K562 (cell line): ENCODE data around the gene ADARB2. TPM values are rescaled to one million over a fixed set of nuclear protein-coding genes. Genes with fewer than 3 reads are reported as not detected.

Experiments used
- ATAC-seq: fragments of 200-7000 bp; cut with Tn5 transposase; 3 replicates; pipeline ENCODE4 v1.9.1; 2020; ENCODE audit warnings: moderate library complexity
- BruUV-seq: library from RNA; stranded (reverse); fragments of 400-500 nt; replicated peaks from 2 replicates; lab custom pipeline; 2021; lab: Mats Ljungman, UMichigan
- CTCF ChIA-PET: fragments of 300-600 bp; formaldehyde crosslinking; extraction: SDS; loops from one replicate; lab custom pipeline; 2021; ENCODE audit warnings: low intra/inter-chr PET ratio; lab: Yijun Ruan, JAX
- POLR2A ChIA-PET: fragments of 300-600, 350-650 bp; sonication (Branson Sonifier 250); formaldehyde crosslinking; extraction: SDS; loops from one replicate; lab custom pipeline; 2021; ENCODE audit warnings: antibody characterized with exemption, inconsistent platforms; lab: Yijun Ruan, JAX
- DNase-seq, 4 experiments: peaks; one replicate each; pipeline versions ENCODE4 v3.0.0 to v3.0.0-alpha.2; 2011 to 2018; ENCODE audit warnings: low spot score in 3 of 4, mixed read lengths in 3 of 4; ENCODE audit errors: extremely low read depth in 1 of 4
- FAIRE-seq: peaks from 2 replicates; lab custom pipeline; 2011; peaks lifted over from hg19 to GRCh38; lab: Jason Lieb, UNC
- H2AFZ ChIP-seq: 2 replicates; pipeline ENCODE4 v1.6.0; 2011; ENCODE audit warnings: low read depth, low read length, control low read depth, inconsistent platforms
- H3K27ac ChIP-seq: fragments of 200-600 bp; 3 replicates; pipeline ENCODE4 v1.8.0; 2011; ENCODE audit warnings: low read depth, mild to moderate bottlenecking, control low read depth, inconsistent platforms, low read length, moderate library complexity, mixed read lengths; ENCODE audit errors: extremely low read depth
- H3K27me3 ChIP-seq, 2 experiments: fragments of 300-600 bp in 1 of 2; 2 replicates in 1 of 2; 3 replicates in 1 of 2; pipeline versions ENCODE4 v1.6.0 to v1.8.0; 2011; ENCODE audit warnings: inconsistent platforms in 2 of 2, low read length in 2 of 2, mild to moderate bottlenecking in 1 of 2, mixed read lengths in 1 of 2, moderate library complexity in 1 of 2; ENCODE audit not compliant: control insufficient read depth in 2 of 2, insufficient read depth in 2 of 2
- H3K36me3 ChIP-seq: fragments of 300-600 bp; 3 replicates; pipeline ENCODE4 v1.8.0; 2011; ENCODE audit warnings: mild to moderate bottlenecking, low read length, inconsistent platforms; ENCODE audit not compliant: control insufficient read depth, insufficient read depth
- H3K4me1 ChIP-seq, 2 experiments: fragments of 200-600 bp in 1 of 2; replicated peaks in 1 of 2; 2 replicates in 1 of 2; 3 replicates in 1 of 2; pipeline versions ENCODE4 v1.5.1 to v1.8.0; 2011; ENCODE audit warnings: inconsistent platforms in 2 of 2, low read length in 2 of 2, mild to moderate bottlenecking in 1 of 2, mixed read lengths in 1 of 2, moderate library complexity in 1 of 2; ENCODE audit not compliant: control insufficient read depth in 2 of 2, insufficient read depth in 2 of 2
- H3K4me2 ChIP-seq: 2 replicates; pipeline ENCODE4 v1.6.1; 2011; ENCODE audit warnings: low read length, control low read depth, inconsistent platforms, mixed read lengths; ENCODE audit not compliant: insufficient read depth
- H3K4me3 ChIP-seq: fragments of 200-600 bp; sonication (generic), shearing (Covaris generic); 2 replicates; pipeline ENCODE4 v1.5.1; 2016; ENCODE audit warnings: control low read depth, inconsistent platforms
- H3K79me2 ChIP-seq: fragments of 200-600 bp; 3 replicates; pipeline ENCODE4 v1.8.0; 2011; ENCODE audit warnings: low read length, inconsistent platforms; ENCODE audit not compliant: control insufficient read depth, insufficient read depth
- H3K9ac ChIP-seq, 2 experiments: 2 replicates each; pipeline versions ENCODE4 v1.6.0 to v1.6.1; 2011; ENCODE audit warnings: low read depth in 2 of 2, low read length in 2 of 2, control low read depth in 1 of 2, inconsistent platforms in 1 of 2, mild to moderate bottlenecking in 1 of 2, mixed read lengths in 1 of 2; ENCODE audit not compliant: insufficient read depth in 1 of 2
- H3K9me1 ChIP-seq: one replicate; pipeline ENCODE4 v1.6.0; 2011; ENCODE audit warnings: inconsistent platforms, mild to moderate bottlenecking, low read length, moderate library complexity; ENCODE audit not compliant: control insufficient read depth, insufficient read depth
- H3K9me3 ChIP-seq: replicated peaks from 2 replicates; pipeline ENCODE4 v1.5.1; 2011; ENCODE audit warnings: low read depth, low read length, inconsistent platforms; ENCODE audit not compliant: control insufficient read depth, insufficient read depth
- H4K20me1 ChIP-seq: replicated peaks from 2 replicates; pipeline ENCODE4 v1.6.1; 2011; ENCODE audit warnings: low read length, inconsistent platforms, mixed read lengths; ENCODE audit not compliant: control insufficient read depth, insufficient read depth
- ARID1B ChIP-seq: fragments of 450-650 bp; IDR thresholded peaks from 2 replicates; pipeline ENCODE4 v1.6.1; 2016; ENCODE audit warnings: antibody characterized with exemption, mild to moderate bottlenecking, inconsistent platforms
- ASH1L ChIP-seq: fragments of 450-650 bp; IDR thresholded peaks from 2 replicates; pipeline ENCODE4 v1.6.1; 2018; ENCODE audit warnings: borderline replicate concordance, mild to moderate bottlenecking, low read depth; ENCODE audit not compliant: partially characterized antibody
- CHD2 ChIP-seq: IDR thresholded peaks from 2 replicates; pipeline ENCODE4 v1.6.1; 2011; ENCODE audit warnings: low read depth, low read length
- DIDO1 ChIP-seq: fragments of 450-650 bp; IDR thresholded peaks from 2 replicates; pipeline ENCODE4 v1.6.1; 2016; ENCODE audit warnings: low read depth, missing biosample characterization, missing genetic modification characterization
- E2F5 ChIP-seq: sonication (generic); formaldehyde crosslinking; IDR thresholded peaks from 2 replicates; pipeline ENCODE4 v1.8.0; 2022; ENCODE audit warnings: mild to moderate bottlenecking, missing genetic modification reagents
- EZH2 ChIP-seq: IDR thresholded peaks from 2 replicates; pipeline ENCODE4 v1.6.1; 2012; ENCODE audit warnings: low read depth, mild to moderate bottlenecking, inconsistent platforms, low read length, borderline replicate concordance
- L3MBTL2 ChIP-seq: fragments of 450-650 bp; IDR thresholded peaks from 2 replicates; pipeline ENCODE4 v1.6.1; 2016; ENCODE audit warnings: mild to moderate bottlenecking, moderate library complexity
- ZNF75A ChIP-seq: fragments of 450-650 bp; formaldehyde crosslinking; IDR thresholded peaks from 2 replicates; pipeline ENCODE4 v1.4.0; 2020; ENCODE audit warnings: mild to moderate bottlenecking
- WGBS: fragments of 100-300 bp; shearing (Covaris generic); methylation state at CpG from one replicate; pipeline ENCODE4 v1.1.6; 2016; ENCODE audit warnings: low coverage, mixed read lengths; ENCODE audit not compliant: insufficient coverage; ENCODE audit errors: missing lambda C conversion rate; 5-methylcytosine and 5-hydroxymethylcytosine counted together
- in situ Hi-C: fragments of 300-500 bp; cut with MboI; formaldehyde crosslinking; loops from 4 replicates; pipeline ENCODE4 v1.15.0; 2018; ENCODE audit warnings: inconsistent platforms, mixed read lengths
- intact Hi-C: fragments of 100-400 bp; cut with micrococcal nuclease; formaldehyde crosslinking; loops from 2 replicates; pipeline ENCODE4 v1.14.2; 2022
- polyA plus RNA-seq, 8 experiments: library from polyadenylated mRNA; depleted of rRNA in 4 of 8; stranded (reverse) in 5 of 8; unstranded in 3 of 8; fragments of >200 nt; fragmentation: Nextera tagmentation in 2 of 8; fragmentation: Illumina TruSeq in 1 of 8; extraction: Ambion mirVana in 2 of 8; extraction: Trizol in 1 of 8; gene quantifications; 2 replicates each; pipeline versions ENCODE4 v1.2.1 to v1.2.3, GENCODE V29; 2011 to 2014; ENCODE audit warnings: inconsistent platforms in 1 of 8, missing spikeins in 1 of 8
- total RNA-seq, 7 experiments: library from RNA; depleted of rRNA in 6 of 7; stranded (reverse); fragments of >200 nt in 6 of 7; fragmentation: Illumina TruSeq in 2 of 7; extraction: Trizol in 2 of 7; gene quantifications; 2 replicates each; pipeline versions ENCODE4 v1.2.1 to v1.2.3, GENCODE V29; 2011 to 2021; ENCODE audit warnings: low replicate concordance in 1 of 7

The ADARB2 gene
- total and polyA plus RNA-seq, 9 of the 15 experiments (the other 6 are each of a cell fraction or from before 2014, with no cell fraction given), result not detected

GRCh38 chr10:1514681-1515080 is 222.6 kb downstream of the ADARB2 start:
- TF ChIP-seq E2F5 (CRISPR knock-in tag) (no peak), DIDO1 (no peak), ZNF75A (CRISPR knock-in tag) (no peak), ASH1L (no peak), L3MBTL2 (no peak), CHD2 (no peak), ARID1B (no peak), EZH2 (no peak)
- TF ChIP-seq, all 486 proteins: peak for 0
- H3K9me1 ChIP-seq, result no peaks in the 10 kb centered on the region
- peaks cover 12 to 49% of the 10 kb centered on the region in 2 experiments; a peak in 4 of 5 replicates for H3K27me3 ChIP-seq
- H2AFZ ChIP-seq, result no peak overlapping the region
- no peaks in the 10 kb centered on the region for H3K36me3 ChIP-seq
- H3K27ac ChIP-seq, result no peak overlapping the region
- no peaks in the 10 kb centered on the region for H3K9me3 ChIP-seq
- FAIRE-seq (no peak), ATAC-seq (no peak), DNase-seq (no peak)
- ChIA-PET CTCF (no interaction called here), POLR2A (interaction anchor here (0.5 kb wide), 1 partner anchor 169 kb away, joined by 3 read pairs; no protein-coding TSS in a partner anchor)
- intact Hi-C loops (no loop called here), in situ Hi-C loops (no loop called here)
- H3K4me3 ChIP-seq, result no peak overlapping the region
- H3K4me1 ChIP-seq, result no peaks in the 10 kb centered on the region
- H4K20me1 ChIP-seq, result no peaks in the 10 kb centered on the region
- H3K9ac ChIP-seq, result no peak overlapping the region
- BruUV-seq, result no TSS peak
- WGBS, result under 1% methylated on average over 8 of the region's 8 CpGs
- no peak overlapping the region for H3K4me2 ChIP-seq
- no peaks in the 10 kb centered on the region for H3K79me2 ChIP-seq
